Inferior parietal cortex (tissue), 1 donor: ENCODE results near the gene RNF157.

Source experiments
- DNase-seq: peaks from one replicate; pipeline ENCODE4 v3.0.0-alpha.2; 2016; ENCODE audit errors: extremely low spot score

The RNF157 gene

GRCh38 chr17:76157759-76158158 is 82.5 kb downstream of the RNF157 start:
- DNase-seq, result no peak

- no peak for DNase-seq
These were observed 83.7 kb downstream of the RNF157 start for GRCh38 chr17:76156662-76156991.

- no peak for DNase-seq
These were observed 84.2 kb downstream of the RNF157 start for GRCh38 chr17:76155988-76156661.

- DNase-seq, result no peak
These were observed 85.1 kb downstream of the RNF157 start for GRCh38 chr17:76154936-76155845.

- DNase-seq, result no peak
These were observed 86.0 kb downstream of the RNF157 start for GRCh38 chr17:76154292-76154691.

GRCh38 chr17:76153640-76154039 is 86.7 kb downstream of the RNF157 start:
- DNase-seq, result no peak

- DNase-seq, result no peak
These were observed 87.1 kb downstream of the RNF157 start for GRCh38 chr17:76153202-76153601.

- no peak for DNase-seq
These were observed 87.7 kb downstream of the RNF157 start for GRCh38 chr17:76152591-76152990.

GRCh38 chr17:76151896-76152454 is 88.3 kb downstream of the RNF157 start:
- DNase-seq, result no peak

GRCh38 chr17:76150712-76151622 is 89.3 kb downstream of the RNF157 start:
- DNase-seq, result no peak

- DNase-seq, result no peak
These were observed 91.1 kb downstream of the RNF157 start for GRCh38 chr17:76149214-76149613.

- no peak for DNase-seq
These were observed 92.3 kb downstream of the RNF157 start for GRCh38 chr17:76148015-76148326.

- peak; percentile 48 for DNase-seq
These were observed 92.9 kb downstream of the RNF157 start for GRCh38 chr17:76147211-76148014.

GRCh38 chr17:76146053-76146851 is 94.0 kb downstream of the RNF157 start:
- DNase-seq, result no peak

GRCh38 chr17:76145231-76146052 is 94.9 kb downstream of the RNF157 start:
- DNase-seq, result no peak

- DNase-seq, result no peak
These were observed 97.7 kb downstream of the RNF157 start for GRCh38 chr17:76142585-76143041.

GRCh38 chr17:76142039-76142584 is 98.2 kb downstream of the RNF157 start:
- no peak for DNase-seq

GRCh38 chr17:76141212-76142038 is 98.9 kb downstream of the RNF157 start, which contains the start of gene FOXJ1:
TSS of gene FOXJ1 (minus strand) at chr17:76141245. CDS start at chr17:76140395, 850 bp downstream.
- peak; percentile 93 for DNase-seq
